Endometrial microvascular endothelial cells (primary cell): ENCODE results near the gene RCAN3. TPM values are rescaled to one million over a fixed set of nuclear protein-coding genes. Genes with fewer than 3 reads are reported as not detected.
"Not testable (repeated sequence)": the region's sequence is repeated elsewhere in the genome, so short reads cannot be mapped to it uniquely, and the experiment has no call there.

Experiments used
- in situ Hi-C: cut with HindIII; loops from 2 replicates; pipeline ENCODE4 v1.10.0; 2017; ENCODE audit warnings: low sequenced_read_pairs, low pct_unique_long_range_greater_than_20kb; ENCODE audit errors: inconsistent ontology term
- total RNA-seq: library from RNA; depleted of rRNA; stranded (reverse); fragments of >200 nt; gene quantifications from one replicate; pipeline ENCODE4 v1.2.3, GENCODE V29; 2015; ENCODE audit errors: inconsistent ontology term

RCAN3 gene
- total RNA-seq, 1 donor from 2014 or later: 11.7 TPM

DNA sequence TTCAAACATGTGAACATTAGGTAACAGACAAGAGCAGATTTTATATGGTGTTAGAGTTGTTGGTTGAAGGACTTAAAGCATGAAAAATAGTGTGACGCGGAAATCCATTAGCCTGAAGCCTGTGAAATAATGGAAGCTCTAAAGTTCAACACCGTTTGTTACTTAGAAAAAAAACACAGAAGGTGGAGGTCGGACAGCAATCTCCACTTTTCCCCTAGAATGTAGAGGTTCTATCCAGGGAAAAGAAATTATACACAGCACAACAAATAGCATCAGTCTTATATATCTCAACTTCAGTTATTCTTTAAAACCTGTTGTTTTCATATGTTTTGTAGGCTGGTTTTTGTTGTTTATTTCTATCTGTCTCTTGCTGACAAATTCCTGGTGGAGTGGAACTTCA, 1.9 kb downstream of the RCAN3 start:
- in situ Hi-C loops: no loop called here

DNA sequence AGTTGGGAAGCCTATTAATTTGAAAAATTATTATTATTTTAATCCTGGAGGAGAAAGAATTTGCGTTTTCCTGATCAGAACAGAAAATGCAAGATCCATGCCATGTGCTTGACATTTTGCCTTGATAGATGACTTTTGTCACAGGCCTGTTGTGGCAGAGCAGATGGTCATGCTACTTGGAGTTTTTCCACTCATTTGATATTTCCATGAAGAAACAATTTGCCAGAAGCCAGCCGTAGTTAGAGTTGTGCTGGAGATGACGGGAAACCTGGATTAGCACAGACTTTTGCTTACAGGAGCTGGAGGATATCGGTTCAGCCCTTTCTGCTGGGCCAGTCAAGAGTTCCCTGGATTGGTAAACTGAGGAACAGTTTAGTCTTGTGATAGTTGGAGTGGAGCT, 3.2 kb downstream of the RCAN3 start:
- in situ Hi-C loops: no loop called here

DNA sequence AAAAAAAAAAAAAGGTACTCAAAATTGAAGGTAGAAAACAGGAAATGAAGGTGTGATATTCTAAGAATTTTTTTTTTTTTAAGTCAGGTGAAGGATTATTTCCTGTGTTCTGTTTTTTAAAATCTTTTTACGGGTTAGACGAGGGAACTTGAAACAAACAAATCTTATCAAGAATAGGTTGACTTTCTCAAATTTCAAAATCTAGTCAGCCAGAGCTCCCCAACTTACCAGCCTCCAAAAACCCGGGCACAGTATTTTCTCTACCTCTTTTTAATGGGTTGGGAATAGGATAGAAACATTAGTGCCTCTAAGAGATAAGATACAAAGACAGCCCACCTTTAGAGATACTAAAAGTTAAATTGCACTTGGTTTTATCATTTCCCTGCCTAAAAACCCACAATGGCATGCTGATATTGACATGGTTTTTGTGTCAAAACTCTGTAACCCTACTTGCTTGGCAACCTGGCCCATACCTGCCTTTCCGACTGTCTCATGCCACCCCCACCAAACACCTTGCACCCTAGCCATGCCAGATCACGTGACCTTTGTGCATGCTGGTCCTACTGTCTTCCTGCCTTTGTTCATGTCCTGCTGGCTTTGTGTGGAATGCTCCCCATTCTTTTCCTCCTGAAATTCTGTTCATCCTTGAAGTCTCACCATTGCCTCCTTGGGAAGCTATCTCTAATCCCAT, 4.2 kb downstream of the RCAN3 start:
- in situ Hi-C loops: no loop called here

DNA sequence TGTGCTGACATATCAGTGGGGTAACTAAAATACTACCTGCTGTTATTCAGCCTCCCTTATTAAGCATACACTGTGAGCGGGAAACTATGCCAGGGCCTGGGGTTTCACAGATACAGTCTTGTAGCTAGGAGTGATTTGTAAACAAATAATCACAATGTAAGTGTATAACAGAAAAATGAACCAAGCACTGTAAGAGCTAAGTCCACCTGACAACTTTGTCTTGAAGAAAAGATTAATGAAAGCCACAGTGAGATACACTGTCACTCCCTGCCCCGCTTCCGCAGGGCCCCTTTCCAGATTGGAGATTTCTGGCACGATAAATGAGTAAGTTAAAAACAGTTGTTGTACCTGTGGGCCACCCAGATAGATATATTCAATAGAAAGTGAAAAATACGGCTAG, 4.8 kb downstream of the RCAN3 start:
- in situ Hi-C loops: no loop called here

DNA sequence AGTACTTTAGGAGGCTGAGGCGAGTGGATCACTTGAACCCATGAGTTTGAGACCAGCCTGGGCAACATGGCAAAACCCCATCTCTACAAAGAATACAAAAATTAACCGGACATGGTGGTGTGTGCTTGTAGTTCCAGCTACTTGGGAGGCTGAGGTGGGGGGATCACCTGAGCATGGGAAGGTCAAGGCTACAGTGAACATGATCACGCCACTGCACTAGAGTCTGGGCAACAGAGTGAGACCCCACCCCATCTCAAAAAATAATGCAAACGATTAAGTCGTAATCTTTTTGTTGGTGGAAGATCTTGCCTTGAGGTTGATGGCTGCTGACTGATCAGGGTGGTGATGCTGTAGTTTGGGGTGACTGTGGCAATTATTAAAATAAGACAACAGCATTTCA, 6.3 kb downstream of the RCAN3 start:
- in situ Hi-C loops: no loop called here

DNA sequence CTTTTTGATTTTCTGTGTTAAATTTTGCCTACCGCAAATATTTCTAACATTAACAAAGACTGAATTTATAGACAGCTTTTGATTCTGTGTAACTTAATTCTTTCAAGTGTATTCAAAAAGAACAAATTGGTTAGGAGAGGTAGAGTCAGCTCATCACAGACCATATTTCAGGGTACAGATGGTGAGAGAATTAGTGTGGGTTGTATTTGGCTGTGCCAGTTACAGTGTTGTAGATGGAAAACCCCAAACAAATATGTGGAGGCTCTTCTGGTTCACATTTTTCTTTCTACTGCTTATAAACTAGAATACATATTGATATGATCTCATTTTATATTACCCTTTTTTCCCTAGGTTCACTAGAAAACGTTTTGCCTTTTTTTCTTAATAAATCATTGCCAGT, 11.1 kb downstream of the RCAN3 start:
- in situ Hi-C loops: no loop called here

DNA sequence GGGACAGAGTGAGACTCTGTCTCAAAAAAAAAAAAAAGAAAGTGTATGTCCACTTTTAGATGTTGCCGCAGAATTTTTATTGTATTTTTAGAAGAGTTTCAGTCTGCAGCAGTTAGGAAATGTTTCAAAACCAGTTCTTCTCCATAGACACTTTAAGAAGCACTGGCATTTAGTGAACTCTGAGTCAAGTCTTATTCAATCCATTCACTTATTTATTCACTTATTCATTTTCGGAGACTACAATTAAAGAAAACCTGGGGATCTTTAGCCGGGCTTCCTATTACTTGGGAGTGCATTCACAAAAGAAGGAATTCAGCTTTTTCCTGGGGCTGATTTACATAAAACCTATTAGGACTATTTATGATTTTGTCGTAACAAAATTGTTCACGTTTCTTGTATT, 12.3 kb downstream of the RCAN3 start:
- in situ Hi-C loops: no loop called here

DNA sequence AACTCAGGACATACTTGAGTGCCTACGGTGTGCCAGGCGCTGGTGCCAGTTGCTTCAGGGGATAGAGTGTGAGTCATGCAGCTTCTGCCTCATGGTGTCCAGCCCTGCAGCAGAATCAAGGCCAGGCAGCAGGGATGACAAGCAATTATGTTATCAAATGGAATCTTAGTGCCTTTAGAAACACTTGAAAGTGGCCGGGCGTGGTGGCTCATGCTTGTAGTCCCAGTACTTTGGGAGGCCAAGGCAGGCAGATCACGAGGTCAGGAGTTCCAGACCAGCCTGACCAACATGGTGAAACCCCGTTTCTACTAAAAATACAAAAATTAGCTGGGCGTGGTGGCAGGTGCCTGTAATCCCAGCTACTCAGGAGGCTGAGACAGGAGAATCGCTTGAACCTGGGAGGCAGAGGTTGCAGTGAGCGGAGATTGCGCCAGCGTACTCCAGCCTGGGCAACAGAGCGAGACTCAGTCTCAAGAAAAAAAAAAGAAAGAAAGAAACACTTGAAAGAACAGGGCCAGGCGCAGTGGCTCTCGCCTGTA, 13.1 kb downstream of the RCAN3 start:
- in situ Hi-C loops: not testable (repeated sequence)

DNA sequence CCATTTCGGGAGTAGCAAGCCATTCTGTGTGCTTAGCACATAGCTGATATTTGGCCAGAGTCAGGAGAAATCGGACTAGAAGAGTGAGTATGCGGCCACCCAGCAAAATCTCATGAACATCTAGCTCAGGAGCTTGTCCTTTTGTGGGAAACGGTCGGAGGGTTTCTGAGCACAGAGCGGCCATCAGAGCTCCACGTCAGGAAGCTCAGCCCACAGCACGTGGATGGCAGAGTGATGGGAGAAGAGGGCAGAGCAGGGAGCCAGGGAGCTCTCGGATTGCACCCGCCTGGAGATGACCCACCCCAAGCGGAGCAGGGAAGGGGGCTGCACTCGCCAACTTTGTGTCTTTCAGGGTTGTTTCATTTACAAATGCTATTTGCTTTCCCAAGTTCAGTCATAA, 13.9 kb downstream of the RCAN3 start:
- in situ Hi-C loops: no loop called here

DNA sequence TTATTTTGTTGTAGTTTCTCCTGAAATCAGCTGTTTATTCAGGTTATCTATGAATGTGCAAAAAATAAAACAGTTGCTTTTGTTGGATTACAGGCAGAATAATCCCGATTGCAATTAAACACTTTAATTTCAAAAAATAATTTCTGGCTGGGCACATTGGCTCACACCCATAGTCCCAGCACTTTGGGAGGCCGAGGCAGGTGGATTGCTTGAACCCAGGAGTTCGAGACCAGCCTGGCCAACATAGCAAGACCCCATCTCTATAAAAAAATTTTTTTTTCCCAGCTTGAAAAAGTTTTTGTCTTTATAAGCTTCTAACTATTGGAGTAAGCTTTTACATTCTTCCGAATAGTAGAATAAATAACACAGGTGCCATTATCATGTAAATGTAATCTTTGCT, 15.3 kb downstream of the RCAN3 start:
- in situ Hi-C loops: no loop called here

DNA sequence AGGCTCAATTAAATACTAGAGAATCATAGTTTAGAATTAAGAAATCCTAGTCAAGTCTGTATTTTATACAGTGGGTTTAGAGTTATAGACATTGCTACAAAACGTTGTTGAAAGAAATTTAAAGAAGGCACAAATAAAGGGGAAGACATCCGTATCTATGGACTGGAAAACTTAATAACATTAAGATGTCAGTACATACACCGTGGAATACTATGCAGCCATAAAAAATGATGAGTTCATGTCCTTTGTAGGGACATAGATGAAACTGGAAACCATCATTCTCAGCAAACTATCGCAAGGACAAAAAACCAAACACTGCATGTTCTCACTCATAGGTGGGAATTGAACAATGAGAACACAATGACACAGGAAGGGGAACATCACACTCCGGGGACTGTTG, 17.6 kb downstream of the RCAN3 start:
- in situ Hi-C loops: not testable (repeated sequence)

DNA sequence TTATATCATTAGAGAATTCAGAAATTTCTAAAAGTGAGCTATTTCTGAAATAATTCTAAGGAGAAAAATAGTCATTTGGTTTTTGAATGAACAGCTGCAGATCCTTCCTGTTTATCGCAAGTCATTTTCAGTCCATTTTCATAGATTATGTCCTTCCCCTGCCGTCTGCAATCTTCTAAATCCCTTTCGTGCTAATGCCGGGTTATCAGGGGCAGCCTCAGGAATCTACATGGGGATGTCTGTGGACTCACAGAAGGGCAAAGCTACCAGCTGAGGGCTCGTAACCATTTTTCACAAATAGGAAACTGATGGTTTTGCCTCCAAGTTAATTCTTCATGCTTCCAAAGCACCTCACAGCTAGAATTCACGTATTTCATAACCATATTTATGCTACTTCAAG, 23.0 kb downstream of the RCAN3 start:
- in situ Hi-C loops: no loop called here

DNA sequence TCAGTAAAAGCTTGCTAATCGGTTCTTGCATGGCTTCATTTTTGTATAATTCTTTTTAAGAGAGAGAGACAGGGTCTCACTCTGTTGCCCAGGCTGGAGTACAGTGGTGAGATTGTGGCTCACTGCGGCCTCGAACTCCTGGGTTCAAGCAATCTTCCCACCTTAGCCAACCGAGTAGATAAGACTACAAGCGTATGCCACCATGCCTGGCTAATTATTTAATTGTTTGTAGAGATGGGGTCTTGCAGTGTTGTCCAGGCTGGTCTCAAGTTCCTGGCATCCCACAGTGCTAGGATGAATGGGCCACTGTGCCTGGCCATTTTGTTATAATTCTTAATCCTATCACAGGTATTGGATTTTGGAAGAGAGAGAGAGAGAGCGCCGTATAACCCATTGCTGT, 23.4 kb downstream of the RCAN3 start:
- in situ Hi-C loops: no loop called here

DNA sequence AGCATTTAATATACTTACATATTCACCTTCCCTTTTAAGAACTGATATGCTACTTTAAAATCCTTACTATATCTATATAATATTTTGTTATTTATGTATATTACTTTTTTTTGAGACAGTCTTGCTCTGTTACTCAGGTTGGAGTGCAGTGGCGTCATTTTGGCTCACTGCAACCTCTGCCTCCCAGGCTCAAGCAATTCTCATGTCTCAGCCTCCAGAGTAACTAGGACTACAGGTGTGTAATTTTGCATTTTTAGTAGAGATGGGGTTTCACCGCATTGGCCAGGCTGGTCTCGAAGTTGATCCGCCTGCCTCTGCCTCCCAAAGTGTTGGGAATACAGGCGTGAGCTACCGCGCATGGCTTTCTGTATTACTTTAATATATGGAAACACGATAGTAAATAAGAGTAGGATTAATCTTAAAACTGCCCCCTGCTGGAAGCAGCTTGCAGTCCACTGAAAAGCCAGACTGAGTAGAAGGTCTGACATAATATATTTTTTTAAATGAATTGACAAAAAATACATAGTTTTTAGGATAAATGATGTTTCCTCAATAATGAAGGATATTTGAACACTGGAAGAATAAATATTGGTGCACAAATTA, 24.4 kb downstream of the RCAN3 start:
- in situ Hi-C loops: no loop called here

DNA sequence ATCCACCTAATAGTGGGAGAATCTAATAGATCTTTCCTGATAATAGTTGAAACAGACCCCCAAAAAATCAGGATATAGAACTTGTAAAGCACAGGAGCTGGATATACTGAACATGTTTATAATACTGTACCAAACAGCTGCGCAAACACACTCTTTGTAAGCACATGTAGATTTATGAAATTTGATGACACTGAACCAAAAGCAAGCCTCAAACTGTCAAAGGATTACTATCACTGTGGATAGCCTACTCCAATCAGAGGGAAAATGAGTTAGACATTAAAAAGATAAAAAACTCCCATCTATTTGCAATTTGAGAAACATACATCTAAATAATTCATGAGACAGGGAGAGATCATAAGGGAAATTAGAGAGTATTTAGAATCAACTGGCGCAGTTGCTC, 26.1 kb downstream of the RCAN3 start:
- in situ Hi-C loops: no loop called here

DNA sequence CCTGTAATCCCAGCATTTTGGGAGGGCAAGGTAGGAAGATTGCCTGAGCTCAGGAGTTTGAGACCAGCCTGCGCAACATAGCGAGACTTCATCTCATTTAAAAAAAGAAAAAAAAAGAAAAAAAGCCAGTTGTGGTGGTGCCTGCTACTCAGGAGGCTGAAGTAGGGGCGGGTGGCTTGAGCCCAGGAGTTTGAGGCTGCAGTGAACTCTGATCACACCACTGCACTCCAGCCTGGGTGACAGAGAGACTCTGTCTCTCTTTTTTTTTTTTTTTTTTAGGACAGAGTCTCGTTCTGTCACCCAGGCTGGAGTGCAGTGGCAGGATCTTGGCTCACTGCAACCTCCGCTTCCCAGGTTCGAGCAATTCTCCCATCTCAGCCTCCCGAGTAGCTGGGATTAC, 26.7 kb downstream of the RCAN3 start:
- in situ Hi-C loops: not testable (repeated sequence)

DNA sequence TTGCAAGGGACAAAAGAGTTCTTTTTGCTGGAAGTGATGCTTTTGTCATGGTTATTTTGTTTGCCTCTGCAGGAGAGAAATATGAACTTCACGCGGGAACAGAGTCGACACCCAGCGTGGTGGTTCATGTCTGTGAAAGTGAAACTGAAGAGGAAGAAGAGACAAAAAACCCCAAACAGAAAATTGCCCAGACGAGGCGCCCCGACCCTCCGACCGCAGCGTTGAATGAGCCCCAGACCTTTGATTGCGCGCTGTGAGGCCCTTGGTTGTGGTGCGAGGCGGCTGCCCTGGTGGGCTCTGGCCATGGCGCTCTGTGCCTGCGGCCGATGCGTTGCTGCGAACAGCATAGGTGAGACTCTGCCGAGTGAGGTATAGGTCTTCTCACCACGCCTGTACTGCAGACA, 32.4 kb downstream of the RCAN3 start:
- in situ Hi-C loops: no loop called here

DNA sequence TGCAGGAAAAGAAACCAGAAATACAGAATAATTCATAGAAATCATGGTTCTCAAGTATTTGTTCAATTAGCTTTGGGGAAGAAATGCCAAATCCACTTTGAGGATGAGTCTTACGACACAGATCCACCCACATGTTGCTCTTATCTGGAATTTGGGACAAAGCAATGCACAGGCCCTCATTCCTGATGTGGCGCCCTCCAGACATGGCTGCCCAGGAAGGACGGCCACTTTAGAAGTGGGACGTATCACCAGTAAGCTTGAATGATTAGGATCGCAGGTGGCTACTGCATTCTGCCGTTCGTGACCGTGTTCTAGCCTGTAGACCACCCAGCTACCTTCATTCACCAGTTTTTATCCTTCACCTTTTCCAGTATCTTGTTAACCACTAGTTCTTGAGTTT, 33.1 kb downstream of the RCAN3 start:
- in situ Hi-C loops: no loop called here

DNA sequence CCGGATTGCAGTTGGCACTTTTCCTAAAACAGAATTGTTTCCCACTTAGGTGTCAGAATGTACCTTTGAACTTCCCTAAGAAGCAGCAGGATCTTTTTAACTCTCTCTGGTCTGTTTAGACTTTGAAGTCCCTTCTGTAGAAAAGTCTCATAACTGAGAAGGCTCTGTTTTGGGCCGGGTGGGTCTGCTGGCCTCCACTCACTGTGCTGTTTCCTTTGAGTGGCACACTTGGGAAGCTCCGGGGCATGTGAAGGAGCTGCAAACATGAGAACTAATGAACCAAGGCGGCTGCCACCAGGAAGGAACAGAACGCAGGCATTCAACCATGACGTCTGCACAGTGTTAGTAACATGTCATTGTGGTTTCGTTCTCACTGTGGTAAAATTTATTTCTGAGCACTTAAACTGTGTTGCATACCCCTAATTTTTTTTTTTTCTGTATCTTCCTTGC, 33.8 kb downstream of the RCAN3 start:
- in situ Hi-C loops: no loop called here

DNA sequence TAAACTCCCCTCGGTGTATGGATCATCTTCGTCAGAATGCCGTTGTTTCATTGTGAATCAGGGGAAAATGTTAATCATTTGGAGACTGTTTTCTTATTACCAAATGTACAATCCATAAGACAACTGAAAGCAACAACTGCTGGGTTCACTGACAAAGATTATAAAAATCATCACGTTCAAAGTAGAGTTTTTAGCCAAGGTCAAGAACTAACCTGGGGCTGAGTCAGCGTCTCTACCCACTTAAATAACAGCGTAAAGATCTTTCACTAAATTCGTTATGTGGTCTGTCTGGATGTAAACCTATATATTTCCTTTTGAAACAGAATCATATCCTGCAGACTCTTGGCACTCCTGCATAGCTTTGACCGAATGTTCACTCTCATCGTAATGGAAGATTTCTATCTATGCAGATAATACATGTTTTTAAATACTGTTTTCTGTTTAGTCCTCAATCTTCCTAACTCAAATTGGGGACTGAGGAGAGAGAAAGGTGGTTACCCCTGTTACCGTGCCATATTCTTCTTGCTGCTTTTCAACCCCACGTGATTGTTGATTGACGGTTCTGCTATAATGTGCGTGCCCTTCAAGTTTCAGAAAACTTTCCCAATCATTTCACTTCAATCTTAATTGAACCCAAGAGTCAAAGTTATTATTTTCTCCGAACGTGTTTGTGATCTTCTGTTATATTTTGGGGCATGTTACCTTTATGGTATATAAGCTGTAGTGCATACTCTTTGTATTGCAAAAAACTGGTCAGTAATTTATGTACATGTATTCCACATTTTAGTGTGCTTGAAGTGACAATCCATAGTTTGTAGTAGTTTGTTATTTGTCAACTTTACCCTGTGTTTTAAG, 37.6 kb downstream of the RCAN3 start:
- in situ Hi-C loops: no loop called here
